GM12874 (cell line): Measurements from ENCODE around the gene RHBDF2.

ENCODE experiments used
- CTCF ChIP-seq: IDR thresholded peaks from 2 replicates; pipeline ENCODE4 v1.5.1; 2011; ENCODE audit warnings: low read depth, mild to moderate bottlenecking, control low read depth, low read length, moderate library complexity; ENCODE audit not compliant: insufficient read depth

RHBDF2 gene

DNA sequence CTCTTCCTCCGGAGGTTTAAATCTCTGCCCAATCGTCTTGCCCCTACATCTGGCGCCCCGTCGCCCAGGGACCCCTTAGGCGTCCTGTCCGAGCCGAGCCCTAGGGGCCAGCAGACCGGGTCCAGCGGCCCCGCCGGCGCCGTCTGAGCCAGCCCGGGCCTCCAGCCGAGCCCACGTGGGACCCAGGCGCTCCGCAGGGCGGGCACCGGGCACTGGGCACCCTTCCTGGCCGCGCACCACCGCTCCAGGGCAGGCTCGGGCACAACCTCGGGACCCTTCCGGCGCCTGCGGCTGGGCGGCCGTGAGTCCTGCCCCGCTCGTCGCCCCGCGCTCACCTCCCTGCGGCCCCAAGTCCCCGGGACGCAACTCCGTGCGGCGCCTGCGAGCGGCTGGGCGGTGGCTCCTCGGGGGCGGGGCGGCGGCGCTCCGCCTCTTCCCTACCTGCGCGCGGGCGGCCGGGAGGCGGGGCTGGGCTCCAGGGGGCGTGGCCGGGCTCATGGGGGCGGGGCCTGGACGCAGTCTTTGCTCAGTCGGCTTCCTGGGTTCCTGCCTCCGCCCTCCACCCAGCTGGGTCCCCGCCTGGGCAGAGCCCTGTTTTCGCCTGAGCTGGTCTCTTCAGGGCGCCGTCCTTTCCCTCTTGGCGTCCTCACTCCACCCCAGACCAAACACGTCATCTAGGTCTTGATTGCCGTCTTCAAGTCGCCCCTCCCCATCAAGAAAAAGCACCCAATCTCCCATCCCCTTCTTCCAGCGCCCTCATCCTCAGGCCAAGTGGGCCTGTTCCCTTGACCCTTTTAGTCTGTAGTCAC is at the start of gene RHBDF2:
Gene RHBDF2, minus strand, starts transcription at position 406 of the 809 bp plus-strand sequence. CDS start 19,899 bp downstream, outside the sequence.
- TF ChIP-seq CTCF = no peak

- no peak for TF ChIP-seq CTCF
These were observed 48.3 kb upstream of the RHBDF2 start for GRCh38 chr17:76549539-76549938.

GRCh38 chr17:76549215-76549518 is 47.9 kb upstream of the RHBDF2 start:
- TF ChIP-seq CTCF = no peak

DNA sequence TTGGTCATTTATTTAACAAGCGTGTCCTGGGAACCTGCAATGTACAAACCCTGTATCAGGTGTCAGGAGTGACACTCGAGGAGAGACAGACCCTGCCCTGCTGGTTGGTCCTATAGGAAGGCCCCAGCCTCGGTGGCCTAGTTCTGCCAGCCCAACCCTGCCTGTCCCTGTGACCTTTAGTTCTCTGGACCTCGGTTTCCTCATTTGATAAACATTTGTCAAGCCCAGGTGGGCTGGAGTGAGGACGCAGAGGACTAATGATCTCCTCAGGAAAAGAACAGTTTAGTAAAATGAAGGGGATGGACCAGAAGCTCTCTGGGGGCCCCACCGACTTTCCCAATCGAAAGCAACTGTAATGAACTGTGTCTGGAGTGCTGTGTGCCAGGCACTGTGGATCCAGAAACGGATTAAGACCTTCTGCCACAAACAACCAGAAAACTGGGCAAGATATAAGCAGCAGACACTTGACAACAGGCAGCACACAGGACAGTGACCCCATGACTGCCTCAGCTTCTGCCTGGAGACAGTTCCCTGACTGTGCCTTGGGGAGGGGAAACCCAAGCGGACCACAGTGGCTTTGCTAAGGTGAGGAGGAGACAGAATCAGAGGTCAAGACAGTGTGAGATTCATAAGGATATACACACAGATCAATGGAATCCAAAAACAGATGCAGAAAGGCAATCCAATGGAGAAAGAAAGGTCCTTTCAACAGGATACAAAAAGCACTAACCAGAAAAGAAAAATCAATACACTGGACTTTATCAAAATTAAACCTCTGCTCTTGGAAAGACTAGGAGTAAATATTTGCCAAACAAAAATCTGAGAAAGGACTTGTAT is 47.4 kb upstream of the RHBDF2 start:
- no peak for TF ChIP-seq CTCF

- no peak for TF ChIP-seq CTCF
These were observed 46.5 kb upstream of the RHBDF2 start for GRCh38 chr17:76547642-76548202.

DNA sequence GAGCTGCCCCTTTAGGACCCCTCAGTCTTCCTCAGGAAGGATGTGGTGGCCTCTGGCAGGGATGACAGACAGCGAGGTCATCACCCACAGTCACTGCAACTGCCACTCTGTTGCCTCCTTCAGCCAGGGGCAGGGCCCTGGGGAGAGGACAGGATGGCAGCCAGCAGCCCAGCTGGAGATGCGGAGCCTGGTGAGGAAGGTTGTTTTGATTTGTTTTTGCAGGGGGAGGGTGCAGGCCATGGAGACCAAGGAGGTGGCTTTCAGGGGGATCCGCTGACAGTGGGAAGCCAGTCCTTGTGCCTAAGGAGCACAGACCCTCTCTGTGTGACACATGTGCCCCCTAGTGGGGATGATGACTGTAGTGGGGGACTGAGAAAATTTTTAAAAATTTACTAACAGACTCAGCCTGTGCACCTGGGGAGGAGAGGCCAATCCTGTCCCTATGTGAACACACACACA is 46.0 kb upstream of the RHBDF2 start:
- TF ChIP-seq CTCF = peak; percentile 77

GRCh38 chr17:76546556-76547182 is 45.4 kb upstream of the RHBDF2 start:
- TF ChIP-seq CTCF = no peak
